NOMO-1 treated with dmso at 0.1 percent for 144 hours (cell line): Measurements from ENCODE around the gene AGBL3.
"Not testable (repeated sequence)": the region's sequence is repeated elsewhere in the genome, so short reads cannot be mapped to it uniquely, and the experiment has no call there.

Experiments used
- DNase-seq: peaks from one replicate; lab custom pipeline; 2025; ENCODE audit not compliant: unreplicated experiment; lab: John Stamatoyannopoulos, UW

Gene AGBL3

GRCh38 chr7:135166338-135166990 is 180.2 kb downstream of the AGBL3 start:
- no peak for DNase-seq

DNA sequence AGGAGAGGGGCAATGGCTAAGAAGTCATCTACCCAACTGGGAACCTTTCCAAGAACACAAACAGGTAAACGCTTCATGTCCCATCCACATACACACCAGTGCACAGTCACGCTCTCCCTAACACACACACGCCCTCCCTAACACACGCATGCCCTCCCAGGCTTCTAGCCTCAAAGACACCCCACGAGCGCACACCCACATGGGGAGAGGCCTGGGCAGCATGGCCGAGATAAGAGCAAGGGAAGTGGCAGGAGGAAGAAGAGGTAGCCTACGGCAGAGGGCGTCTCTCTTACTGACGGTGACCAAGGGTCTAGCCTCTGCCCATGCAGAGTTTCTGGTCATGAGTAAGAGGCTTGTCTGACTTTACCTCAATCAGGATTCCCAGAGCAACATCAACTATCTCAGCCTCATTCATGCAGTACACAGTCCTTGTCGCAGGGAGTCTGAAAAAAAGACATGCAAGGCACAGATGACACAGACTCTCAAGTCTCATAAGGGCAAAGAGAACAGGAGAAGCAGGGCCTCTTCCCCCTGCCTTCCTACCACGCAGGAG is 181.1 kb downstream of the AGBL3 start:
- DNase-seq, result no peak

- no peak for DNase-seq
Measured at GRCh38 chr7:135168001-135168400, 181.7 kb downstream of the AGBL3 start.

- no peak for DNase-seq
Measured at GRCh38 chr7:135168489-135169140, 182.3 kb downstream of the AGBL3 start.

- DNase-seq, result no peak
Measured at GRCh38 chr7:135169141-135169963, 183.0 kb downstream of the AGBL3 start.

DNA sequence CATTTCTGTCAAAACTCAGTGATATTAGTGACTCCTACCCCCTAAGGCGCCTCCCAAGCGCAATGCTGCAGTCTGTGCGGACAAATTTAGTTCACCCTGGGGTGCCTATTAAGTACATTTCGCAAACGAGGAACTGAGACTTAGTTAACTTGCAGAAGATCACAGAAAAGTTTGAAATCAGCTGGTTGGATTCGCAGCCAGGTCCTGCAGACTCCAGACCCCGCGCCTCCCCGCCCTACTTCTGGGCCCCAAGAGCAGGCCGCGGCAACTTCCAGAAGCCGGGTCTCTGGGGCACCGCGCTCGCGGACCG is 183.6 kb downstream of the AGBL3 start:
- DNase-seq, result no peak

DNA sequence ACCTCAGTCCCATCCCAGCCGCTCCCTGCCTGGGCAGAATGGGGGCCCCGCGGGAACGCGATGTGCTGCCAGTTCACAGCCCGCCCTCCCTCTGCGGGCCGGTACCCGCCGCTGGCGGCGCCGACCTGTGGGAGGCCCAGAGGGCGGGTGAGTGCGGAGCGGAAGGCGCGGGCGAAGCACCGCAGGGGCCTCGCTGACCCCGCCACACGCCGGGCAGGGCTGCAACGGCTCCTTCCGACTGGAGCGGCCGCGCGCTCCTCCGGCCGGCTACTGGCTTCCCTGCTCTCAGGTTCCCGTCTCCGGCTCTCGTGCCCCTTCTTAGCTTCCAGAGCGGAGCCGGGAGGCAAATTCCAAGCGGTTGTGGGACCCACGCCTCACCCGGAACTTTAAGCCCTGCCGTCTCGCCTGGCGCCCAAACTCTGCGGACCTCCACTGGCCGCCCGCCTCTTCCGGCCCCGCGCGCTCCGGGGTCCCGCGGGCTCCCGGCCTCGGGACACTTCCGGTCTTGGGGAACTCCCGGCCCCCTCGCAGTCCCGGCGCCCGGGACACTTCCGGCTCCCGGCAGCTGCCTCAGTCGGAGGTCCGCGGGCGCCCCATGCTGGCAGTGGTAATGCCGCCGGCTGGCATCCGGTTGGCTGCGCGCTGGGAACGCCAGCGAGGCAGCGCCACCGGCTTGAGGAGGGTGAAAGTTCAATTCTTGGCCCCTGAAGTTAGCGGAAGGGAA is 184.1 kb downstream of the AGBL3 start, which contains the start of gene CYREN:
Gene CYREN, minus strand, starts transcription at position 434 of the 724 bp plus-strand sequence. CDS start 1,785 bp downstream, outside the sequence.
- peak; percentile 74 for DNase-seq

DNA sequence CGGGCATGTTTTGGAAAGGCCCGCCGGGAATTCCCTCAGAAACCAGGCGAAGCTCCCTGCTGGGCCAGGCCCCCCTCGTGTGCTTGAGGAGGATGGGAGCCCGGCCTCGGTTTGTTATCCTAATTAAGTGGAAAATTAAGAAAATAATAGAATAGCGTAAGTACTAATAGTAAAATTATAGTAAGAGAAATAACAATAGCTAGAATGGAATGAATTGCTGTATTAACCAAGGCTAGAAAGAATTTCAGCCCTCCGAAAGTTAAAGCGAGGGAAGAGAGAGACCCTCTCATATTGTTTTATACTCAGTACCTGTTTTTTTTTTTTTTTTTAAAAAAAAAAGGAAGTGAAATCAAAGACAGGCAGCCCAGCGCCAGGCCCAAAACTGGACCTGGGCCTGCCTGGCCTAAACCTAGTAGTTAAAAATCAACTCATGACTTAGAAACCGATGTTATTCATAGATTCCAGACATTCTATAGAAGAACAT is 184.7 kb downstream of the AGBL3 start:
- not testable (repeated sequence) for DNase-seq

DNA sequence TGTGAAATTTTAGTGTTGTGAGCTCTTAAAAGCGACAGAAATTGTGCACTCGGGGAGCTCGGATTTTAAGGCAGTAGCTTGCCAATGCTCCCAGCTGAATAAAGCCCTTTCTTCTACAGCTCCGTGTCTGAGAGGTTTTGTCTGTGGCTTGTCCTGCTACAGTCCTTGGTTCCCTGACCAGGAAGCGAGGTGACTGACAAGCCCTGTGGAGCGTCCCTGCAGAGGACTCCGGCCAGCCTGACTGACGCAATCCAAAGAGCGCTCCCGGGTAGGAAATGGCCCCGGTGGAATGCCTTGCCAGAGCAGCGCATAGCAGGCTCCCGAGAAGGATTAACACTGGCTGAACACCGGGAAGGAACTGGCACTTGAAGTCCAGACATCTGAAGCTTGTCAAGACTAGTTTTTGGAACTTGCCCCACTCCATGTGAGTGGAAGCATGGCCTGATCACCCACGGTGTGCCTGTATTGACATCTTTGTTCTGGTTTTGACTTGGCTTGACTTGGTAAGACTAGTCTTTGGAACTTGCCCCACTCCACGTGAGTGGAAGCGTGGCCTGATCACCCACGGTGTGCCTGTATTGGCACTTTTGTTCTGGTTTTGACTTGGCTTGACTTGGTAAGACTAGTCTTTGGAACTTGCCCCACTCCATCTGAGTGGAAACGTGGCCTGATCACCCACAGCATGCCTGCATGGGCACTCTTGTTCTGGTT is 185.4 kb downstream of the AGBL3 start:
- not testable (repeated sequence) for DNase-seq

DNA sequence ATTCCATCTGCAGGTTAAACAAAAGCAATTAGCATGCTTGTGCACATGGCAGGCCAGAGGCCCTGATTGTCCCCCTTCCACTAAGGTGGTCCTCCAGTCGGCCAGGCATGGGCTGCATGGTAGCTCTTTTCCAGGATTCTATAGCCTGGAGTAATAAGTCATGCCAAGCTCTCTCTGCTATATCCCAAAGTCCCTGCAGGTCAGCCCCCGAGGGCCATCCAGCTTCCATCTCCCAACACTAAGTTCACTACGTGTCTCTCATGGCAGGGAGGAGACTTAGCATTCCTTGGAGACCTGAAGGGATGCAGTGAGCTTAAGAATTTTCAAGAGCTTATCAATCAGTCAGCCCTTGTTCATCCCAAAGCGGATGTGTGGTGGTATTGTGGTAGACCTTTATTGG is 187.6 kb downstream of the AGBL3 start:
- not testable (repeated sequence) for DNase-seq

- DNase-seq, result no peak
Measured at GRCh38 chr7:135174941-135175340, 188.6 kb downstream of the AGBL3 start.

DNA sequence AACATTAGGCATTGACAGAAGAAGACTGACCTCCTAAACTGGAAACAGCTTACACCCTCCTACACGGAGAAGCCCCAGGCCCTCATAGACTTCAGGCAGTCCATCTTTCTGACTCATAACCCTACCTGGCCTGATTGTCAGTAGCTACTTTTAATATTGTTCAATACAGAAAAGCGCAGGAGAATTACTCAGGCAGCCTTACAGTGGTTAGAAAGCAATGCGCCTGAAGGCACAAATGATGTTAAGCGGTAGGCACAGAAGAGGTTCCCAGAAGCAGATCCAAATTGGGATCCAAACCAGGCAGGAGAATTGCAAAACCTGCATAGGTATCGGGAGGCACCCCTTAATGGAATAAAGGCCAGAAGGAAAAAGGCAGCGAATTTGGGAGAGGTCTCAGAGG is 189.6 kb downstream of the AGBL3 start:
- DNase-seq, result no peak

- DNase-seq, result no peak
Measured at GRCh38 chr7:135177028-135177696, 190.9 kb downstream of the AGBL3 start.

DNA sequence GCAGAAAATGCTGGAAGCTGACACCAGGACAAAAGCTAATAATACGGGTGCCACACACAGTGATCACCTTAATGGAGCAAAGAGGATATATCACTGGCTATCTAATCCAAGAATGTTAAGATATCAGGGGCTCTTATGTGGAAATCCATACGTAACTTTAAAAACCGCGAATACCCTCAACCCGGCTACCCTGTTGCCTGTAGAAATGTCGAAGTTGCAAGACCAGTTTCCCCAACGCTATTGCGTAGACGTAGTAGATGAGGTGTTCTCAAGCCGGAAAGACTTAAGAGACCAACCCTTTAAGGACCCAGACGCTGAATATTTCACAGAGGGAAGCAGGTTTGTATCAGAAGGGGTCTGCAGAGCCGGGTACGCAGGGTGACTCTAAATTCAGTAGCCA is 192.1 kb downstream of the AGBL3 start:
- DNase-seq, result no peak

- DNase-seq, result no peak
Measured at GRCh38 chr7:135179321-135179925, 193.1 kb downstream of the AGBL3 start.

GRCh38 chr7:135180122-135180521 is 193.8 kb downstream of the AGBL3 start:
- DNase-seq, result no peak

DNA sequence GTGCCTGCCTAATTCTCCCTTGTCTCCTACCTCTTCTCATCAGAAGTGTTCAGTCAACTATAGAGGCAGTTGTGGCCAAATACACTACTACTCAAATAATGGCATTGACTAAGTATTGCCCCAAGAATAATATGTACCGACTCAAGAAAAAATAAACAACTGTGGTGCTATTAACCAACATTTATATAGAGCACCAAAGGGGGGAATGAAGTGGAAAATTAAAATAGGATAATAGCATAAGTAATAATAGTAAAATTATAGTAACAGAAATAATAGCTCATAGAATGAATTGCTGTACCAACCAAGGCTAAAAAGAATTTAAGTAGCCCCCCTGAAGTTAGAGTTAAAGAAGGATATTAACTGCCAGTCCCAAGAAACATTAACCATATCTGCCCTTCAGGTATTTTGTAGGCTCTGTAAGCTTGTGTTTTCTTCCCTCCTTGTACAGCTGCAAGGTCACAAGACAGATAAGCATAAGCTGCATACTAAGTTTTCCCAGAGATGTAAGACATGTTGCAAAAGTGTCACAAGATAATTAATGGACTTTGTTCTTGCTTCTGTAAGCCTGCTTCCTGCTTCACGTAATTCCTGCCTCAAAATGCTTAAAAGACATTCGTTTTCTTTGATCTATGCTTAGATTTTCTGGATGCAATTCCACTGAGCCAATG is 195.1 kb downstream of the AGBL3 start:
- no peak for DNase-seq

GRCh38 chr7:135181929-135182678 is 195.8 kb downstream of the AGBL3 start:
- no peak for DNase-seq
